H9 (cell line): ENCODE results near the gene RPGRIP1L. TPM values are rescaled to one million over a fixed set of nuclear protein-coding genes. Genes with fewer than 3 reads are reported as not detected.

Experiments
- DNase-seq: peaks from one replicate; pipeline ENCODE4 v3.0.0-alpha.2; 2017
- H2AFZ ChIP-seq: one replicate; pipeline ENCODE4 v1.6.1; 2013; ENCODE audit warnings: mild to moderate bottlenecking, low read length, control low read depth, moderate library complexity
- H2AK5ac ChIP-seq: 2 replicates; pipeline ENCODE4 v1.6.1; 2013; ENCODE audit warnings: low read length, control low read depth, mixed read lengths; ENCODE audit not compliant: insufficient read length
- H2BK120ac ChIP-seq: one replicate; pipeline ENCODE4 v1.6.1; 2013; ENCODE audit warnings: low read depth, mild to moderate bottlenecking, low read length, control low read depth, inconsistent platforms; ENCODE audit not compliant: poor library complexity, severe bottlenecking
- H2BK12ac ChIP-seq: 2 replicates; pipeline ENCODE4 v1.6.1; 2013; ENCODE audit warnings: low read length, control low read depth, mixed read lengths, low read depth; ENCODE audit not compliant: insufficient read length
- H2BK15ac ChIP-seq: 2 replicates; pipeline ENCODE4 v1.6.1; 2013; ENCODE audit warnings: low read depth, low read length, control low read depth
- H2BK20ac ChIP-seq: one replicate; pipeline ENCODE4 v1.6.1; 2013; ENCODE audit warnings: low read depth, mild to moderate bottlenecking, low read length, control low read depth, inconsistent platforms; ENCODE audit not compliant: poor library complexity, severe bottlenecking
- H2BK5ac ChIP-seq: 2 replicates; pipeline ENCODE4 v1.6.1; 2013; ENCODE audit warnings: low read length, control low read depth, mixed read lengths; ENCODE audit not compliant: insufficient read length
- H3K14ac ChIP-seq: 2 replicates; pipeline ENCODE4 v1.6.1; 2013; ENCODE audit warnings: low read length, control low read depth; ENCODE audit not compliant: insufficient read depth
- H3K18ac ChIP-seq: 2 replicates; pipeline ENCODE4 v1.6.1; 2013; ENCODE audit warnings: low read depth, mild to moderate bottlenecking, mixed read lengths, low read length, control low read depth; ENCODE audit not compliant: insufficient read length
- H3K23ac ChIP-seq: 2 replicates; pipeline ENCODE4 v1.6.1; 2013; ENCODE audit warnings: low read length, control low read depth, mixed read lengths, low read depth; ENCODE audit not compliant: insufficient read length
- H3K23me2 ChIP-seq: 2 replicates; pipeline ENCODE4 v1.6.1; 2013; ENCODE audit warnings: low read depth, mild to moderate bottlenecking, mixed read lengths, low read length, control low read depth; ENCODE audit not compliant: insufficient read length, poor library complexity, severe bottlenecking
- H3K27ac ChIP-seq: 2 replicates; pipeline ENCODE4 v1.5.1; 2013; ENCODE audit warnings: low read length, control low read depth, mixed read lengths, low read depth; ENCODE audit not compliant: insufficient read length
- H3K27me3 ChIP-seq: 2 replicates; pipeline ENCODE4 v1.6.1; 2013; ENCODE audit warnings: low read length, control low read depth, inconsistent platforms; ENCODE audit not compliant: insufficient read depth
- H3K4ac ChIP-seq: 2 replicates; pipeline ENCODE4 v1.6.1; 2013; ENCODE audit warnings: low read depth, mild to moderate bottlenecking, control low read depth, inconsistent platforms, low read length, moderate library complexity
- H3K4me1 ChIP-seq: 2 replicates; pipeline ENCODE4 v1.6.1; 2013; ENCODE audit warnings: low read length, control low read depth, inconsistent platforms; ENCODE audit not compliant: insufficient read depth
- H3K4me2 ChIP-seq: 2 replicates; pipeline ENCODE4 v1.6.1; 2013; ENCODE audit warnings: low read length, control low read depth, mixed read lengths; ENCODE audit not compliant: insufficient read length, insufficient read depth
- H3K56ac ChIP-seq: 2 replicates; pipeline ENCODE4 v1.6.1; 2013; ENCODE audit warnings: low read depth, mild to moderate bottlenecking, mixed read lengths, low read length, control low read depth; ENCODE audit not compliant: insufficient read length
- H3K79me1 ChIP-seq: 2 replicates; pipeline ENCODE4 v1.6.1; 2013; ENCODE audit warnings: low read depth, mild to moderate bottlenecking, moderate library complexity, low read length, control low read depth, inconsistent platforms; ENCODE audit not compliant: insufficient read depth, poor library complexity, severe bottlenecking
- H3K79me2 ChIP-seq: 2 replicates; pipeline ENCODE4 v1.6.1; 2013; ENCODE audit warnings: low read length, control low read depth, inconsistent platforms; ENCODE audit not compliant: insufficient read depth
- H3K9ac ChIP-seq: 2 replicates; pipeline ENCODE4 v1.6.1; 2013; ENCODE audit warnings: low read length, control low read depth, mixed read lengths; ENCODE audit not compliant: insufficient read length; ENCODE audit errors: extremely low read depth
- H3K9me3 ChIP-seq: one replicate; pipeline ENCODE4 v1.6.1; 2013; ENCODE audit warnings: low read depth, low read length, inconsistent platforms; ENCODE audit not compliant: control insufficient read depth
- H3T11ph ChIP-seq: one replicate; pipeline ENCODE4 v1.6.1; 2013; ENCODE audit warnings: mild to moderate bottlenecking, low read length, control low read depth, inconsistent platforms
- H4K20me1 ChIP-seq: one replicate; pipeline ENCODE4 v1.6.1; 2013; ENCODE audit not compliant: control insufficient read depth, insufficient read length, insufficient read depth
- H4K5ac ChIP-seq: 2 replicates; pipeline ENCODE4 v1.6.1; 2013; ENCODE audit warnings: low read depth, mild to moderate bottlenecking, mixed read lengths, low read length, control low read depth; ENCODE audit not compliant: insufficient read length
- H4K8ac ChIP-seq: replicated peaks from 2 replicates; pipeline ENCODE4 v1.6.1; 2013; ENCODE audit warnings: low read length, control low read depth, mixed read lengths, low read depth; ENCODE audit not compliant: insufficient read length
- H4K91ac ChIP-seq: 2 replicates; pipeline ENCODE4 v1.6.1; 2013; ENCODE audit warnings: low read depth, mild to moderate bottlenecking, moderate library complexity, mixed read lengths, low read length, control low read depth; ENCODE audit not compliant: insufficient read length
- H3K27ac Mint-ChIP-seq, 3 experiments: 2 replicates in 2 of 3; 3 replicates in 1 of 3; pipeline ENCODE4 v1.8.0; 2020 to 2021; ENCODE audit warnings: mixed read lengths in 3 of 3, mild to moderate bottlenecking in 1 of 3, moderate library complexity in 1 of 3
- H3K27me3 Mint-ChIP-seq: 2 replicates; pipeline ENCODE4 v1.8.0; 2021; ENCODE audit warnings: low read depth, mild to moderate bottlenecking, moderate library complexity, mixed read lengths
- H3K36me3 Mint-ChIP-seq, 3 experiments: 2 replicates in 2 of 3; 3 replicates in 1 of 3; pipeline ENCODE4 v1.8.0; 2020 to 2021; ENCODE audit warnings: low read depth in 3 of 3, mixed read lengths in 3 of 3; ENCODE audit not compliant: insufficient read depth in 1 of 3
- H3K4me1 Mint-ChIP-seq, 2 experiments: 2 replicates each; pipeline ENCODE4 v1.8.0; 2020; ENCODE audit warnings: mixed read lengths in 2 of 2
- H3K4me3 Mint-ChIP-seq, 2 experiments: 2 replicates in 1 of 2; 3 replicates in 1 of 2; pipeline ENCODE4 v1.8.0; 2020 to 2021; ENCODE audit warnings: mild to moderate bottlenecking in 2 of 2, mixed read lengths in 2 of 2, moderate library complexity in 1 of 2
- H3K9me3 Mint-ChIP-seq, 2 experiments: 2 replicates in 1 of 2; 3 replicates in 1 of 2; pipeline ENCODE4 v1.8.0; 2020; ENCODE audit warnings: mild to moderate bottlenecking in 2 of 2, mixed read lengths in 2 of 2, moderate library complexity in 1 of 2
- WGBS: extraction: QIAGEN DNeasy Blood & Tissue Kit; methylation state at CpG from one replicate; pipeline ENCODE4 v1.1.7; 2013; ENCODE audit warnings: missing lambda C conversion rate, low lambda C conversion rate, mixed read lengths; ENCODE audit not compliant: insufficient read length; ENCODE audit errors: extremely low coverage; 5-methylcytosine and 5-hydroxymethylcytosine counted together
- total RNA-seq: library from RNA; stranded (reverse); gene quantifications from 2 replicates; pipeline ENCODE4 v1.2.1, GENCODE V29; 2021
- TF ChIP-seq, protein P1 (sequence below): fragments of 200-600 bp; sonication (generic); conservative IDR thresholded peaks from 3 replicates; pipeline ENCODE4 v1.8.0; 2021; ENCODE audit warnings: antibody characterized with exemption, mild to moderate bottlenecking

The RPGRIP1L gene
- total RNA-seq, 1 experiment from 2014 or later = 11.7 TPM

DNA sequence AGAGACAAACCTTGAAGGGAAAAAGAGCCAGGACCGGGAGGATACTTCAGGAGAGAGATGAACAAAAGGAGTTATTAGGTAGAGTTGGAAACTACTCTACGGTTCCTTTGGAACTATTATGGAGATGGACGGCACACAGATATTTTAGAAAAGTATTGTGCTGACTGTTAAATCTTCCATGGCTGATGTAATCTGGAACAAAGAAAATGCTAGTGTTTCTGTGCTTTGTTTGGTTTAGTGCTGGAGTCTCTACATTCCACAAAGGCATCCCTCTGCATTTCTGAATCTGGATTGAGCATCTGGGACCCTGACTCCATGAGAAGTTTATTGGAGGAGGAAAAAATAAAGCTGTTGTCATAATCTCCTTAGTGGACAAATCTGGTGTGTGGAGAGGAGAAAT is 57.2 kb downstream of the RPGRIP1L start:
- Histone ChIP-seq H3K9me3 (no peaks in the 10 kb centered on the region), H3K4me1 (no peaks in the 10 kb centered on the region; the same call in 1 of the 2 replicates), H3T11ph (no peak overlapping the region), H3K56ac (no peak overlapping the region), H2BK120ac (no peak overlapping the region), H2BK20ac (no peak overlapping the region), H4K91ac (no peak overlapping the region), H4K20me1 (no peaks in the 10 kb centered on the region), H4K8ac (no peak overlapping the region), H3K18ac (no peak overlapping the region), H2AFZ (no peak overlapping the region), H3K4me2 (no peak overlapping the region), H2AK5ac (no peak overlapping the region), H3K4ac (no peak overlapping the region), H4K5ac (no peak overlapping the region), H2BK5ac (no peak overlapping the region), H3K27me3 (no peaks in the 10 kb centered on the region), H3K9ac (no peak overlapping the region), H3K79me2 (no peaks in the 10 kb centered on the region), H3K23ac (no peak overlapping the region), H2BK15ac (no peak overlapping the region), H3K23me2 (no peaks in the 10 kb centered on the region), H3K27ac (no peak overlapping the region), H3K79me1 (no peaks in the 10 kb centered on the region), H3K14ac (no peak overlapping the region), H2BK12ac (no peak overlapping the region)
- TF ChIP-seq, protein P1, sequence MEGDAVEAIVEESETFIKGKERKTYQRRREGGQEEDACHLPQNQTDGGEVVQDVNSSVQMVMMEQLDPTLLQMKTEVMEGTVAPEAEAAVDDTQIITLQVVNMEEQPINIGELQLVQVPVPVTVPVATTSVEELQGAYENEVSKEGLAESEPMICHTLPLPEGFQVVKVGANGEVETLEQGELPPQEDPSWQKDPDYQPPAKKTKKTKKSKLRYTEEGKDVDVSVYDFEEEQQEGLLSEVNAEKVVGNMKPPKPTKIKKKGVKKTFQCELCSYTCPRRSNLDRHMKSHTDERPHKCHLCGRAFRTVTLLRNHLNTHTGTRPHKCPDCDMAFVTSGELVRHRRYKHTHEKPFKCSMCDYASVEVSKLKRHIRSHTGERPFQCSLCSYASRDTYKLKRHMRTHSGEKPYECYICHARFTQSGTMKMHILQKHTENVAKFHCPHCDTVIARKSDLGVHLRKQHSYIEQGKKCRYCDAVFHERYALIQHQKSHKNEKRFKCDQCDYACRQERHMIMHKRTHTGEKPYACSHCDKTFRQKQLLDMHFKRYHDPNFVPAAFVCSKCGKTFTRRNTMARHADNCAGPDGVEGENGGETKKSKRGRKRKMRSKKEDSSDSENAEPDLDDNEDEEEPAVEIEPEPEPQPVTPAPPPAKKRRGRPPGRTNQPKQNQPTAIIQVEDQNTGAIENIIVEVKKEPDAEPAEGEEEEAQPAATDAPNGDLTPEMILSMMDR = no peak
- no peak for DNase-seq
- H3K27ac Mint-ChIP-seq = peak overlapping the region in 2 of 3 experiments; percentile 21 to 42; a peak in 3 of 7 replicates
- H3K4me3 Mint-ChIP-seq = no peak overlapping the region
- H3K27me3 Mint-ChIP-seq = no peaks in the 10 kb centered on the region
- H3K36me3 Mint-ChIP-seq = peaks cover 9 to 18% (median 9%) of the 10 kb centered on the region in 3 experiments
- H3K4me1 Mint-ChIP-seq = peaks cover 13 to 15% of the 10 kb centered on the region in 2 experiments
- H3K9me3 Mint-ChIP-seq = no peaks in the 10 kb centered on the region; a peak in 3 of 5 replicates
- no CpG with 5 or more reads among the region's 3 CpGs for WGBS
